ENCODE data around the gene PAFAH1B1.

DNA sequence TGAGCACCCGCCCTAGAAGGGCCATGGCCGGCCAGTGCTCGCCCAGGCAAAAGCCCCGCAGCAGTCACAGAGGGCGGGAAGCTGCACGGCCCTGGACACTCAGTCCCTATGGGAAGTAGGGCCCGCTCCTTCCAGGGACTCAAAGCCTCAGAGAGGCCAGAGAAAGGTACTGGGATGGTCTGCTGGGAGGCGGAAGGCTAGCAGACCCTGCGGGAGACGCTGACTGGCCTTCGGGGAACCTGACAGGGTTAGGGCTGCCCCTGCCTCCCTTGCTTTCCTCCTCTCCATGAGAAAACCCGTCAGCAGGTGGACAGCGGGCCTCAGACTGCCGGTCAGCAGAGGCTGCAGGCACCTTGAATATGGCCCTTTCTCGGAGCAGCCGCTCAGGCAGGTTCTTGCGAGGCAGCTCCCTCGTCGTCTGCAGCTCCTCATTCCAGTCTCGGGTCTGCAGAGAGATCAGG is 106.6 kb downstream of the PAFAH1B1 start:
- TF ChIP-seq POLR2AphosphoS5 (IDR thresholded peaks at IDR 0.05; ENCODE audit: low read depth, low read length) = no peak
- no peak for TF ChIP-seq TAF1 (IDR thresholded peaks at IDR 0.05; ENCODE audit: borderline replicate concordance, insufficient read depth, low read length)
- TF ChIP-seq, protein P1, sequence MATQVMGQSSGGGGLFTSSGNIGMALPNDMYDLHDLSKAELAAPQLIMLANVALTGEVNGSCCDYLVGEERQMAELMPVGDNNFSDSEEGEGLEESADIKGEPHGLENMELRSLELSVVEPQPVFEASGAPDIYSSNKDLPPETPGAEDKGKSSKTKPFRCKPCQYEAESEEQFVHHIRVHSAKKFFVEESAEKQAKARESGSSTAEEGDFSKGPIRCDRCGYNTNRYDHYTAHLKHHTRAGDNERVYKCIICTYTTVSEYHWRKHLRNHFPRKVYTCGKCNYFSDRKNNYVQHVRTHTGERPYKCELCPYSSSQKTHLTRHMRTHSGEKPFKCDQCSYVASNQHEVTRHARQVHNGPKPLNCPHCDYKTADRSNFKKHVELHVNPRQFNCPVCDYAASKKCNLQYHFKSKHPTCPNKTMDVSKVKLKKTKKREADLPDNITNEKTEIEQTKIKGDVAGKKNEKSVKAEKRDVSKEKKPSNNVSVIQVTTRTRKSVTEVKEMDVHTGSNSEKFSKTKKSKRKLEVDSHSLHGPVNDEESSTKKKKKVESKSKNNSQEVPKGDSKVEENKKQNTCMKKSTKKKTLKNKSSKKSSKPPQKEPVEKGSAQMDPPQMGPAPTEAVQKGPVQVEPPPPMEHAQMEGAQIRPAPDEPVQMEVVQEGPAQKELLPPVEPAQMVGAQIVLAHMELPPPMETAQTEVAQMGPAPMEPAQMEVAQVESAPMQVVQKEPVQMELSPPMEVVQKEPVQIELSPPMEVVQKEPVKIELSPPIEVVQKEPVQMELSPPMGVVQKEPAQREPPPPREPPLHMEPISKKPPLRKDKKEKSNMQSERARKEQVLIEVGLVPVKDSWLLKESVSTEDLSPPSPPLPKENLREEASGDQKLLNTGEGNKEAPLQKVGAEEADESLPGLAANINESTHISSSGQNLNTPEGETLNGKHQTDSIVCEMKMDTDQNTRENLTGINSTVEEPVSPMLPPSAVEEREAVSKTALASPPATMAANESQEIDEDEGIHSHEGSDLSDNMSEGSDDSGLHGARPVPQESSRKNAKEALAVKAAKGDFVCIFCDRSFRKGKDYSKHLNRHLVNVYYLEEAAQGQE (IDR thresholded peaks at IDR 0.05; ENCODE audit: insufficient read depth in 1 of 2, low read depth in 2 of 2, low read length in 2 of 2) = no peak
- no peak for TF ChIP-seq SIN3A (IDR thresholded peaks at IDR 0.05; ENCODE audit: borderline replicate concordance, insufficient read depth, low read length)
- TF ChIP-seq FOXP2 (optimal IDR thresholded peaks at IDR 0.05; ENCODE audit: borderline replicate concordance, extremely low read depth, extremely low read length, insufficient read depth) = no peak
